Colonic mucosa (tissue), 4 donors: ENCODE data around the gene PGAP3. TPM values are rescaled to one million over a fixed set of nuclear protein-coding genes. Genes with fewer than 3 reads are reported as not detected.
"Not testable (repeated sequence)": the region's sequence is repeated elsewhere in the genome, so short reads cannot be mapped to it uniquely, and the experiment has no call there.

ENCODE experiments used
- DNase-seq: peaks from one replicate; pipeline ENCODE4 v3.0.0-alpha.2; 2020
- H3K27ac ChIP-seq: fragments of 200-600 bp; one replicate; pipeline ENCODE4 v1.8.0; 2021
- H3K27me3 ChIP-seq: fragments of 200-600 bp; one replicate; pipeline ENCODE4 v1.8.0; 2021
- H3K36me3 ChIP-seq: fragments of 200-600 bp; one replicate; pipeline ENCODE4 v1.8.0; 2021
- H3K4me1 ChIP-seq: fragments of 200-600 bp; one replicate; pipeline ENCODE4 v1.8.0; 2021; ENCODE audit warnings: mild to moderate bottlenecking
- H3K4me3 ChIP-seq: fragments of 200-600 bp; one replicate; pipeline ENCODE4 v1.8.0; 2021
- H3K9ac ChIP-seq, 2 donors: one replicate each; pipeline ENCODE4 v1.7.0; 2013; ENCODE audit warnings: control low read depth in 2 of 2, low read depth in 2 of 2, low read length in 2 of 2
- H3K9me3 ChIP-seq: fragments of 200-600 bp; one replicate; pipeline ENCODE4 v1.8.0; 2021
- intact Hi-C: fragments of 100-400 bp; cut with DNase I; formaldehyde crosslinking; loops from one replicate; pipeline ENCODE4 v1.14.1; 2022
- total RNA-seq, 2 donors: library from RNA; stranded (reverse); fragmentation: NEBNext Ultra II Directional in 1 of 2; extraction: Animal tissue kit (Norgen Biotek cat#: 25700) in 1 of 2; gene quantifications; one replicate each; pipeline ENCODE4 v1.2.1, GENCODE V29; 2021
- TF ChIP-seq, protein P1 (sequence below): fragments of 200-600 bp; IDR thresholded peaks from one replicate; pipeline ENCODE4 v1.8.0; 2022; ENCODE audit warnings: antibody characterized with exemption, mild to moderate bottlenecking
- donor health status: healthy.
- donor health status: DM: no; HTN: no; CAD: no.
- donor health status: DM: no; HTN: no; CAD: no.

Gene PGAP3
- total RNA-seq, 2 donors from 2014 or later = 37.3 to 42.0 TPM

GRCh38 chr17:39716073-39716818, 28.4 kb upstream of the PGAP3 start:
- intact Hi-C loops = no loop called here
- Histone ChIP-seq H3K36me3 (no peaks in the 10 kb centered on the region), H3K9me3 (no peaks in the 10 kb centered on the region), H3K4me1 (peaks cover 8% of the 10 kb centered on the region), H3K27ac (peak overlapping the region; percentile 86), H3K27me3 (no peaks in the 10 kb centered on the region), H3K4me3 (no peak overlapping the region), H3K9ac (peak overlapping the region; percentile 68 to 92)
- DNase-seq = peak; percentile 19
- TF ChIP-seq, protein P1, sequence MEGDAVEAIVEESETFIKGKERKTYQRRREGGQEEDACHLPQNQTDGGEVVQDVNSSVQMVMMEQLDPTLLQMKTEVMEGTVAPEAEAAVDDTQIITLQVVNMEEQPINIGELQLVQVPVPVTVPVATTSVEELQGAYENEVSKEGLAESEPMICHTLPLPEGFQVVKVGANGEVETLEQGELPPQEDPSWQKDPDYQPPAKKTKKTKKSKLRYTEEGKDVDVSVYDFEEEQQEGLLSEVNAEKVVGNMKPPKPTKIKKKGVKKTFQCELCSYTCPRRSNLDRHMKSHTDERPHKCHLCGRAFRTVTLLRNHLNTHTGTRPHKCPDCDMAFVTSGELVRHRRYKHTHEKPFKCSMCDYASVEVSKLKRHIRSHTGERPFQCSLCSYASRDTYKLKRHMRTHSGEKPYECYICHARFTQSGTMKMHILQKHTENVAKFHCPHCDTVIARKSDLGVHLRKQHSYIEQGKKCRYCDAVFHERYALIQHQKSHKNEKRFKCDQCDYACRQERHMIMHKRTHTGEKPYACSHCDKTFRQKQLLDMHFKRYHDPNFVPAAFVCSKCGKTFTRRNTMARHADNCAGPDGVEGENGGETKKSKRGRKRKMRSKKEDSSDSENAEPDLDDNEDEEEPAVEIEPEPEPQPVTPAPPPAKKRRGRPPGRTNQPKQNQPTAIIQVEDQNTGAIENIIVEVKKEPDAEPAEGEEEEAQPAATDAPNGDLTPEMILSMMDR = no peak

DNA sequence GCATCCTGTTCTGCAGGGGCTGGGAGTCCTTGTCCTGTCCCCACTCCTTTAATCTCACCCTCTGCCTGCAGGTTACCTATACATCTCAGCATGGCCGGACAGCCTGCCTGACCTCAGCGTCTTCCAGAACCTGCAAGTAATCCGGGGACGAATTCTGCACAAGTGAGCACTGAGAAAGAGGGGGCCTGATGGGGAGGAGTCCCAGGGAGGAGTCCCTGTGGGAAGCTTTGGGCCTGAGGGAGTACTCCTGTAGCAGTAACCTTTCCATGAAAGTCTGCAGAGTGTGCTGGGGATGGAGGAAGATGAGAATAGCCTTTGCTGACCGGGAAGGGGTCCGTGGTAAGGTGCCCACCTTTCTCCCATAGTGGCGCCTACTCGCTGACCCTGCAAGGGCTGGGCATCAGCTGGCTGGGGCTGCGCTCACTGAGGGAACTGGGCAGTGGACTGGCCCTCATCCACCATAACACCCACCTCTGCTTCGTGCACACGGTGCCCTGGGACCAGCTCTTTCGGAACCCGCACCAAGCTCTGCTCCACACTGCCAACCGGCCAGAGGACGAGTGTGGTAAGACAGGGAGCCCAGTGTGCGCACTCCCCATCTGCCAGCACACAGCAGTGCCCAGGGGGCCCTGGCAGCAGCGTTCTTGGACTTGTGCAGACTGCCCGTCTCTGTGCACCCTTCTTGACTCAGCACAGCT, 27.7 kb upstream of the PGAP3 start:
- TF ChIP-seq, protein P1 = no peak
- peaks cover 8% of the 10 kb centered on the region for H3K4me1 ChIP-seq
- no peaks in the 10 kb centered on the region for H3K27me3 ChIP-seq
- intact Hi-C loops = no loop called here
- H3K9me3 ChIP-seq = no peaks in the 10 kb centered on the region
- H3K4me3 ChIP-seq = no peak overlapping the region
- no peaks in the 10 kb centered on the region for H3K36me3 ChIP-seq
- DNase-seq = no peak
- H3K9ac ChIP-seq = peak overlapping the region; percentile 68 to 92
- peak overlapping the region; percentile 86 for H3K27ac ChIP-seq

GRCh38 chr17:39714234-39714633, 26.4 kb upstream of the PGAP3 start:
- TF ChIP-seq, protein P1 = no peak
- DNase-seq = no peak
- intact Hi-C loops = no loop called here
- Histone ChIP-seq H3K27ac (no peak overlapping the region), H3K9ac (no peak overlapping the region), H3K4me1 (peaks cover 8% of the 10 kb centered on the region), H3K36me3 (no peaks in the 10 kb centered on the region), H3K4me3 (no peak overlapping the region), H3K9me3 (no peaks in the 10 kb centered on the region), H3K27me3 (no peaks in the 10 kb centered on the region)

DNA sequence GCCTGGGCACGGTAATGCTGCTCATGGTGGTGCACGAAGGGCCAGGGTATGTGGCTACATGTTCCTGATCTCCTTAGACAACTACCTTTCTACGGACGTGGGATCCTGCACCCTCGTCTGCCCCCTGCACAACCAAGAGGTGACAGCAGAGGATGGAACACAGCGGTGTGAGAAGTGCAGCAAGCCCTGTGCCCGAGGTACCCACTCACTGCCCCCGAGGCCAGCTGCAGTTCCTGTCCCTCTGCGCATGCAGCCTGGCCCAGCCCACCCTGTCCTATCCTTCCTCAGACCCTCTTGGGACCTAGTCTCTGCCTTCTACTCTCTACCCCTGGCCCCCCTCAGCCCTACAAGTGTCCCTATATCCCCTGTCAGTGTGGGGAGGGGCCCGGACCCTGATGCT, 24.0 kb upstream of the PGAP3 start:
- Histone ChIP-seq H3K9me3 (no peaks in the 10 kb centered on the region), H3K27me3 (no peaks in the 10 kb centered on the region), H3K4me3 (no peak overlapping the region), H3K4me1 (peaks cover 9% of the 10 kb centered on the region), H3K36me3 (peaks cover 9% of the 10 kb centered on the region), H3K27ac (no peak overlapping the region), H3K9ac (no peak overlapping the region)
- TF ChIP-seq, protein P1 = no peak
- no peak for DNase-seq
- intact Hi-C loops = no loop called here

- intact Hi-C loops, DNase-seq, H3K27ac ChIP-seq, H3K27me3 ChIP-seq, H3K9ac ChIP-seq, H3K9me3 ChIP-seq, H3K4me3 ChIP-seq, H3K36me3 ChIP-seq: not testable (repeated sequence)
- H3K4me1 ChIP-seq = peaks cover 11% of the 10 kb centered on the region
These were observed 23.2 kb upstream of the PGAP3 start for GRCh38 chr17:39711071-39711470.
